ENCODE measurements around the gene CLGN.

DNA sequence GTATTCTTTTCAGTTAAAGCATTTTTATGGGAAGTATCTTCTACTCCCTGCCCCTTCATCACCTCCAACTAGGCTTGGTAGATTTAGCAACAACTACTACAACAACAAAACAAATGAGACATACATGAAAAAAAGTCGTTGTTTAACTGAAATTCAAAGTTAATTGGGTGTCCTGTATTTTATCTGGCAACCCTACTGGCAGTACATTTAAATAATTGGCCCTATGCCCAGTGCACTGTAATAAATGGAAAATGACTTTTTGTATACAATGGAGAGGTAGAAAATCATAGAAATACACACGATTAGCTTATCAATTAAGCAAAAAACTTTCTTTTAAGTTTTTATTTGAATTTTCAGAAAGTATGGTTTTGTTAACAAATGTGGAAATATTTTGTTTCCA is 21.4 kb upstream of the CLGN start:
- TF ChIP-seq, protein P1, sequence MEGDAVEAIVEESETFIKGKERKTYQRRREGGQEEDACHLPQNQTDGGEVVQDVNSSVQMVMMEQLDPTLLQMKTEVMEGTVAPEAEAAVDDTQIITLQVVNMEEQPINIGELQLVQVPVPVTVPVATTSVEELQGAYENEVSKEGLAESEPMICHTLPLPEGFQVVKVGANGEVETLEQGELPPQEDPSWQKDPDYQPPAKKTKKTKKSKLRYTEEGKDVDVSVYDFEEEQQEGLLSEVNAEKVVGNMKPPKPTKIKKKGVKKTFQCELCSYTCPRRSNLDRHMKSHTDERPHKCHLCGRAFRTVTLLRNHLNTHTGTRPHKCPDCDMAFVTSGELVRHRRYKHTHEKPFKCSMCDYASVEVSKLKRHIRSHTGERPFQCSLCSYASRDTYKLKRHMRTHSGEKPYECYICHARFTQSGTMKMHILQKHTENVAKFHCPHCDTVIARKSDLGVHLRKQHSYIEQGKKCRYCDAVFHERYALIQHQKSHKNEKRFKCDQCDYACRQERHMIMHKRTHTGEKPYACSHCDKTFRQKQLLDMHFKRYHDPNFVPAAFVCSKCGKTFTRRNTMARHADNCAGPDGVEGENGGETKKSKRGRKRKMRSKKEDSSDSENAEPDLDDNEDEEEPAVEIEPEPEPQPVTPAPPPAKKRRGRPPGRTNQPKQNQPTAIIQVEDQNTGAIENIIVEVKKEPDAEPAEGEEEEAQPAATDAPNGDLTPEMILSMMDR (conservative IDR thresholded peaks at IDR 0.05; ENCODE audit: low read length), result no peak
- TF ChIP-seq EZH2phosphoT487 (IDR thresholded peaks at IDR 0.05; ENCODE audit: borderline replicate concordance), result no peak
